ENCODE data around the gene SLC24A3. TPM values are rescaled to one million over a fixed set of nuclear protein-coding genes. Genes with fewer than 3 reads are reported as not detected.

The SLC24A3 gene
- total and polyA plus RNA-seq, 2 of the 13 experiments (the other 11 are each of a cell fraction or from before 2014, with no cell fraction given): not detected

DNA sequence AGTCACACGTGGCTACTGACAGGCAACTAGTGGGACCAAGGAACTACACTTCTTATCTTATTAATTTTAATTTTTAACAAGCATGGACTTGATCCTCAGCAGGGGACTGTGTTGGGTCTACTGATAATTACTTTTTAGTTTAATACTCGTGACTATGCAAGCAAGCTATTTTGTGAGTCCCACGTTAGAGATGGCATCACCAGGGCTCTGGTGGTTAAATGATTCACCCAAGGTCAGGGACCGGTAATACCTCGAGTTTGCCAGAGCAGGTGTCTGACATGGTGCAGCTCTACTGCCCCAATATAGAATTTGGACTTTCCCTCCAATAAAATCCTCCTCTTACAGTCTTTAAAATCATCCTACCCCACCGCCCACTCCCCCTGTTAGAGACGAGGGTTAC, 447.0 kb downstream of the SLC24A3 start:
- H3K4me1 ChIP-seq (ENCODE audit: insufficient read depth, low read length): peaks cover 32% of the 10 kb centered on the region
- ATAC-seq (no peak), DNase-seq (ENCODE audit: low spot score) (no peak), FAIRE-seq (no peak)
- no peaks in the 10 kb centered on the region for H3K36me3 ChIP-seq (replicated peaks in 1 of 2; ENCODE audit: control insufficient read depth in 1 of 2, insufficient read depth in 2 of 2, low read length in 2 of 2)
- in situ Hi-C loops (cut with HindIII; ENCODE audit: extremely low pct_ligation_motif_present, low pct_unique_long_range_greater_than_20kb): no loop called here
- H3K4me2 ChIP-seq (ENCODE audit: low read depth, low read length): no peak overlapping the region
- no peak overlapping the region for H2AFZ ChIP-seq (ENCODE audit: low read length)
- TF ChIP-seq ZNF616 (CRISPR knock-in tag; IDR thresholded peaks at IDR 0.05; ENCODE audit: low read depth): no peak
- TF ChIP-seq, protein P1, sequence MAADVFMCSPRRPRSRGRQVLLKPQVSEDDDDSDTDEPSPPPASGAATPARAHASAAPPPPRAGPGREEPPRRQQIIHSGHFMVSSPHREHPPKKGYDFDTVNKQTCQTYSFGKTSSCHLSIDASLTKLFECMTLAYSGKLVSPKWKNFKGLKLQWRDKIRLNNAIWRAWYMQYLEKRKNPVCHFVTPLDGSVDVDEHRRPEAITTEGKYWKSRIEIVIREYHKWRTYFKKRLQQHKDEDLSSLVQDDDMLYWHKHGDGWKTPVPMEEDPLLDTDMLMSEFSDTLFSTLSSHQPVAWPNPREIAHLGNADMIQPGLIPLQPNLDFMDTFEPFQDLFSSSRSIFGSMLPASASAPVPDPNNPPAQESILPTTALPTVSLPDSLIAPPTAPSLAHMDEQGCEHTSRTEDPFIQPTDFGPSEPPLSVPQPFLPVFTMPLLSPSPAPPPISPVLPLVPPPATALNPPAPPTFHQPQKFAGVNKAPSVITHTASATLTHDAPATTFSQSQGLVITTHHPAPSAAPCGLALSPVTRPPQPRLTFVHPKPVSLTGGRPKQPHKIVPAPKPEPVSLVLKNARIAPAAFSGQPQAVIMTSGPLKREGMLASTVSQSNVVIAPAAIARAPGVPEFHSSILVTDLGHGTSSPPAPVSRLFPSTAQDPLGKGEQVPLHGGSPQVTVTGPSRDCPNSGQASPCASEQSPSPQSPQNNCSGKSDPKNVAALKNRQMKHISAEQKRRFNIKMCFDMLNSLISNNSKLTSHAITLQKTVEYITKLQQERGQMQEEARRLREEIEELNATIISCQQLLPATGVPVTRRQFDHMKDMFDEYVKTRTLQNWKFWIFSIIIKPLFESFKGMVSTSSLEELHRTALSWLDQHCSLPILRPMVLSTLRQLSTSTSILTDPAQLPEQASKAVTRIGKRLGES (CRISPR knock-in tag; IDR thresholded peaks at IDR 0.05; ENCODE audit: borderline replicate concordance): no peak
- no peak for TF ChIP-seq ZNF570 (CRISPR knock-in tag; IDR thresholded peaks at IDR 0.05; ENCODE audit: borderline replicate concordance)
- no peak for TF ChIP-seq KDM5A (IDR thresholded peaks at IDR 0.05; ENCODE audit: borderline replicate concordance, low read length)
- no peak for TF ChIP-seq ZNF121 (CRISPR knock-in tag; IDR thresholded peaks at IDR 0.05)
- no peak for TF ChIP-seq HMG20A (CRISPR knock-in tag; IDR thresholded peaks at IDR 0.05; ENCODE audit: borderline replicate concordance)
- 0 out of 2 replicates have a peak, but pooled peaks have one; percentile 9 for TF ChIP-seq FOSL2 (CRISPR knock-in tag; IDR thresholded peaks at IDR 0.05)
- no peaks in the 10 kb centered on the region for H3K9me3 ChIP-seq (ENCODE audit: low read length)
- no peak overlapping the region for H3K4me3 ChIP-seq (replicated peaks in 1 of 3; ENCODE audit: insufficient read depth in 1 of 3, low read depth in 2 of 3, low read length in 3 of 3)
- CTCF ChIA-PET (ENCODE audit: low intra/inter-chr PET ratio, low total read pairs): no interaction called here
- H3K9ac ChIP-seq (ENCODE audit: insufficient read depth, low read depth, low read length): no peak overlapping the region
- no peak overlapping the region for H3K27ac ChIP-seq (ENCODE audit: extremely low read length, insufficient read depth, low read length)
- intact Hi-C loops (cut with micrococcal nuclease; ENCODE audit: unreplicated experiment): no loop called here
- no TSS peak for BruUV-seq (replicated peaks)
- POLR2A ChIA-PET: no interaction called here
- H3K79me2 ChIP-seq (ENCODE audit: insufficient read depth, low read length): no peaks in the 10 kb centered on the region
- WGBS (ENCODE audit: low lambda C conversion rate): 19% methylated on average over 7 of the region's 7 CpGs
- H4K20me1 ChIP-seq (ENCODE audit: insufficient read depth, low read length): no peaks in the 10 kb centered on the region
- peaks cover 0 to 37% of the 10 kb centered on the region in 2 experiments; a peak in 2 of 5 replicates for H3K27me3 ChIP-seq (ENCODE audit: control insufficient read depth in 1 of 2, insufficient read depth in 2 of 2, low read length in 2 of 2)
